Right kidney (tissue), 1 donor: ENCODE results near the gene RTKN.
"Not testable (repeated sequence)": the region's sequence is repeated elsewhere in the genome, so short reads cannot be mapped to it uniquely, and the experiment has no call there.

Source experiments
- DNase-seq: peaks from one replicate; pipeline ENCODE4 v3.0.0-alpha.2; 2016

Gene RTKN

DNA sequence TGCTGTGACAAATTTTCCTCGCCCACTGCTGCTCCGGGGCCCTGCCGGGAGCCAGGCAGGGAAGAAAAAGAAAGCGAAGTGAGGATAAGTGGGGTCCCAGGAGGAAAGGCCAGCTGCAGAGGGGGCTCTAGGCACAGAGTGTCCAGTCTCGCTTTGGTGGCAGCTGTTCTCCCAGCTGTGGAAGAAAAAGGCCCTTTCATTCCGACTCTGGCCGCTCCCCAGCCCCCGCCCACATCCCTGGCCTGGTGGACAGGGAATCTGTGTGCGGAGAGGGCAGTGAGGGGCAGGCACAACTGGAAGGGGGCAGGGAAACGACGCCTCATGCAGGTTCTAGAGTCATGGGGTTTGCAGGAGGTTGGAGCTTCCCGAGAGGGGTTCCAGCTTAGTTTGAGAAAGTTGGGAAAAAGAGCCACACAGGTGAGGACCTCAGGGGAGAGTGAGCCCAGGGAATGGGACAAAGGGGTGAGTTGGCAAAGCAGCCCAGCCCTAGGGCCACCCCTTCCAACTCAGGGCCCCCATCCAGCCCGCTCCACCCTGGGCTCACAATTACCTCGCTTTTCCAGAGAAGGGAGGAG lies 1.8 kb downstream of the RTKN start:
- DNase-seq, result peak; percentile 44

- no peak for DNase-seq
Observed at GRCh38 chr2:74439373-74439772, 2.4 kb downstream of the RTKN start.

- DNase-seq, result no peak
Observed at GRCh38 chr2:74438248-74438647, 3.5 kb downstream of the RTKN start.

- no peak for DNase-seq
Observed at GRCh38 chr2:74436848-74437695, 4.7 kb downstream of the RTKN start.

DNA sequence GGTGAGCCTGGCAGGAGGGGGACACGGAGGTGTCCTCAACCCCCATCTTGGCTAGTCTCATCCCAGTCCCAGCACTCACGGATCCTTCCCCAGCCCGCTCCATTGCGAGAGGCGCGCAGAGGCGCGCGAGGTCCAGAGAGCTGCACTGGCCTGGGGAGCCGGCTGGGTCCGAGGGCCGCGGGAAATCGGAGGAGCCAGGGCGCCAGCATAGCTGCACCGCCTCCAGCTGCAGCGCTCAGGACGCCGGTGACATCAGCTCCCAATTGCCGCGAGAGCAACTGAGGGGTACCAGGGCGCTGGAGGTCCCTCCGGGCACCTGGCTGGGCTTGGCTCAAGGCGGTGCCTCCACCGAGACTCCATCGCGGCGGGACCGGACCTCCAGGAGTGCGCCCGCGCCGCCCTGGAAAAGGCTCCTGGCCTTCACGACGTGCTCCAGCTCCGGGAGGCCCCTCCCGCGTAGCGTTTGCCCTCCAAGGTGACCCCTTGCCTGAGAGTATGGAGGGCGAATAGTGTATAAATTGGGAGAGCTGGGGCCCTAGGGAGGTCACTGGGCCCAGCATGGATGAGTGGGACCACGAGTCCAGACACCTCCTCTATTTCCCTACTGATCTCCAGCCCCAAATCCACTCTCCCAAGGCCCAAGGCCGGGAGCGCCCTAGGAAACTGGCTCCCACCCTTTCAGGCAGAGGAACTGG lies 5.5 kb downstream of the RTKN start:
- no peak for DNase-seq

- no peak for DNase-seq
Observed at GRCh38 chr2:74430502-74430901, 11.2 kb downstream of the RTKN start.

- DNase-seq, result no peak
Observed at GRCh38 chr2:74429487-74430451, 12.0 kb downstream of the RTKN start.

GRCh38 chr2:74428675-74429074 lies 13.1 kb downstream of the RTKN start:
- DNase-seq, result no peak

GRCh38 chr2:74427551-74427950 lies 14.2 kb downstream of the RTKN start:
- DNase-seq, result no peak

GRCh38 chr2:74426181-74426758 lies 15.5 kb downstream of the RTKN start:
- DNase-seq, result no peak

- no peak for DNase-seq
Observed at GRCh38 chr2:74425523-74425922, 16.2 kb downstream of the RTKN start.

DNA sequence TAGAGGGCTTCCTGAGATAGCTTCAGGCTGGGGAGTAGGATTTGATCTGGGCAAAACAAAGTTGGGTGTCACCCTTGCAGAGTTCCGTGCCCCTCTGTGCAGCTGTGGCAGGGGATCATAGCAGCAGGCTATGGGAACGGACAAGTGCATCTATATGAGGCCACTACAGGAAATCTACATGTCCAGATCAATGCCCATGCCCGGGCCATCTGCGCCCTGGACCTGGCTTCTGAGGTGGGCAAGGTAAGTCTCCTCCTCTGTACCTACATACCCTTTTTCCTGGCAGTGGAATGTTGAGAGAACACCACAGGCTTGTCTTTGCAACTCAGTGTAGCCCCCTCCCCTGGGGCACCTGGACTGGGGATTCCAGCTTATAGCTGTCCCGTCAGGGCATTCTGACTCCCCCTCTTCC lies 16.7 kb downstream of the RTKN start:
- no peak for DNase-seq

DNA sequence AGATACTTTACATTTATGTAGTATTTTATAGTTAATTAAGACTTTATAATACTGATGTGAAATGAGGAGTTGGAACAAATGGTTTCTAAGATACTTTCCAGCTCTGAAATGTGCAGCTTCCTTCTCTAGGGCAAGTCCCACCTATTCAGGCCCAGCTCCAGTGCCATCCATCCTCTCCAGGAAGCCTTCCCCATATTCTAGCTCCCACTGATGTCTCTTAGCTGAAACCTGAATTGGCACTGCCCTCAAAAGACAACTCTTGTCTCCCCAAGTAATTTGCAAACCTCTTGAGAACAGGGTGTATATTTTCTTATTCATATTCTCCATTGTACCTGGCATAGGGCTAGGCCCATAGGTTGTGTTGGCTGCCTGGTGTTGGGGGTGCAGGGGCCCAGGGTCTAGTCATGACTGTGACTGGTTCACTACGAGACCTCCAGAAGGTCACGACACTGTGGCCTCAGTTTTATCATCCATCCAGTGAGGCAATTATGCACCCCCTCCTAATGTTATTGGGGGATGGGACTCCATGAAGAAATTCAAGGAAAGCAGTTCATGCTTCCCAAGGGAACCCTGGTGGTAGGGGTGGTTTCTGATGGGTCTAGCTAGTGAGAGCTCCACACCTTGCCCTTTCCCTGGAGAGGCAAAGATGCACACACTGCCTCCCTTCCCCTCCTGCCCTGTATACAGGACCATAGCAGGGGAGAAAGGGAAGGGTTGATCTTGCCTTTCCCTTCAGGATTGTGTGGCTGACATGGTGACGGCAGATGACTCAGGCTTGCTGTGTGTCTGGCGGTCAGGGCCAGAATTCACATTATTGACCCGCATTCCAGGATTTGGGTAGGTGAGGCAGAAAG lies 17.4 kb downstream of the RTKN start:
- no peak for DNase-seq

- DNase-seq, result no peak
Observed at GRCh38 chr2:74423231-74424095, 18.3 kb downstream of the RTKN start.

DNA sequence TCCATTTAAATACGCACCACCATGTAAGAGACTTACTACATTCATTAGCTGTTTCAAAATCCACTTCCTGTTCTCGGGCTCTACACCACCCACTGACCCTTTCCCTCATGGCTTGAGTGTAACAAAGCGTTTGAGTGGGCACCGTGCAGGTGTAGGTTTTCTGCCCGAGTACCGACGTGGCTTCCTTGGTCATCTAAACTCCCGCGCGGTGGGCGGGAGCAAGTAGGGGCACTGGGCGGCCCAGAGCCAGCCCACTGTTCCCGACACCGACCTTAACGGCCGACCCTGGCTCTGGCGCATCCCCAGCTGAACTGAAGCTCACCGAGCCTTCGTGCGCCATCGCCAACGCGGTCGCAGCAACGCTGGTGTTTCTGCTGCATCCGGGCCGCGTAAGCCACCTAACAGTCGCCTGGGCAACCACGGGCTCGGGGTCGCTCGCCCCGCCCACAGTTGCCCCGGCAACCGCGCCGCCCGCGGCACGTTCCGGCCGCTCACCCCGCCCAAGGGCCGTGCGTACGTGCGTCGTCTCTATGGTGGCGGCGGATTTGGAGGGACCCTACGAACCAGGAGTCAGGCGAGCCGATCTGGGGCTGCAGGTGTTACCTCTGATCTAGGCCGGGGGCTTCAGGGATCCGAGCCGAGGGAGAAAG lies 20.4 kb downstream of the RTKN start, which contains the start of the genes C2orf81 and WDR54:
TSS of gene C2orf81 (minus strand) at position 399 of the 650 bp plus-strand sequence. CDS start at position 340, 59 bp downstream.
TSS of gene WDR54 (plus strand) at position 510 of the 650 bp plus-strand sequence. CDS start 424 bp downstream, outside the sequence.
- DNase-seq, result peak; percentile 90

DNA sequence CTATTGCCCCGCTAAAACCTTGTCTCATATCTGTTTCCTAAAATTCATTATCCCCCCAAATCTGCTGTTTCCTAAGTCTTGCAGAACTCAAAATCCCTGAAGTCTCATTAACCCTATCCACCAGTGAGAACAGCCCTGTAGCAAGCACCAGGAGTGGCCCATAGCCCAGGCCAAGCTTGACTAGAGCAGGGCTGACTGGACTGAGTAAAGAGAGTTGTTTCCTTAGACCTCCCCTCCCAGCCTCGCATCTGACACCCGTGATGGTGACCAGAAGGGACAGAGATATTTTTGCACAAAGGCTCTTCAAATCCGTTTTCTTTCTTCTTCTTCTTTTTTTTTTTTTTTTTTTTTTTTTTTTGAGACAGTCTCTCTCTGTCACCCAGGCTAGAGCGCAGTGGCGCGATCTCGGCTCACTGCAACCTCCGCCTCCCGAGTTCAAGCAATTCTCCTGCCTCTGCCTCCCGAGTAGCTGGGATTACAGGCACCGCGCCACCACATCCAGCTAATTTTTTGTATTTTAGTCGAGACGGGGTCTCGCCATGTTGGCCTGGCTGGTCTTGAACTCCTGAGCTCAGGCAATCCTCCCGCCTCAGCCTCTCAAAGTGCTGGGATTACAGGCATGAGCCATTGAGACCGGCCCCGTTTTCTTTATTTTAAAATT lies 21.2 kb downstream of the RTKN start:
- not testable (repeated sequence) for DNase-seq

GRCh38 chr2:74420006-74420405 lies 21.7 kb downstream of the RTKN start:
- no peak for DNase-seq

DNA sequence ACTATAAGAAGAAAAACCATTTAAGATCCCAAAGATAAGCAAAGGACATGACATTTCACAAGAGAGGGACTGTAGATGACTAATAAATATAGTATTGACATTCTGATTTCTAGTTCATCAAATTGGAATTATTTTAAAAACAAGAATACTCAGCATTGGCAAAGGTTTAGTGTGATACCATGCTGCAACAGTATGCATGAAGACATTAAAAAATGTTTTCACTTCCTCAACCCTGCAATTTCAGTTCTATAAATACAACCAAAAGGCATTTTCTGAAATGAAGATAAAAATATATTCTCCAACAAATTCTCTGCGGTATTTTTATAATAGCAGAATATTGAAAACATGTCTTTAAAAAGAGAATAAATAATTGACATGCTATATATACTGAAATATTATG lies 22.4 kb downstream of the RTKN start:
- no peak for DNase-seq
